Osteoblast (primary cell): ENCODE measurements around the gene SMNDC1. TPM values are rescaled to one million over a fixed set of nuclear protein-coding genes. Genes with fewer than 3 reads are reported as not detected.

Source experiments
- DNase-seq: peaks from one replicate; pipeline ENCODE4 v3.0.0; 2011; ENCODE audit warnings: low spot score, mixed read lengths; ENCODE audit not compliant: insufficient read length; ENCODE audit errors: missing footprints
- H2AFZ ChIP-seq: 2 replicates; pipeline ENCODE4 v1.6.0; 2011; ENCODE audit warnings: mild to moderate bottlenecking, low read length
- H3K27ac ChIP-seq: 2 replicates; pipeline ENCODE4 v1.5.1; 2011; ENCODE audit warnings: mild to moderate bottlenecking, low read depth, low read length, moderate library complexity
- H3K27me3 ChIP-seq: 2 replicates; pipeline ENCODE4 v1.6.0; 2012; ENCODE audit warnings: mild to moderate bottlenecking, control low read depth, inconsistent platforms, low read length, moderate library complexity; ENCODE audit not compliant: insufficient read depth
- H3K36me3 ChIP-seq: 2 replicates; pipeline ENCODE4 v1.5.1; 2011; ENCODE audit warnings: mild to moderate bottlenecking, low read length, control low read depth, moderate library complexity; ENCODE audit not compliant: insufficient read depth
- H3K4me1 ChIP-seq: 2 replicates; pipeline ENCODE4 v1.5.1; 2011; ENCODE audit warnings: mild to moderate bottlenecking, low read length, control low read depth, moderate library complexity; ENCODE audit not compliant: insufficient read depth
- H3K4me2 ChIP-seq: 2 replicates; pipeline ENCODE4 v1.6.0; 2011; ENCODE audit warnings: mild to moderate bottlenecking, low read length; ENCODE audit not compliant: insufficient read depth
- H3K4me3 ChIP-seq: fragments of 200-600 bp; sonication (generic); 3 replicates; pipeline ENCODE4 v1.5.1; 2012; ENCODE audit warnings: mild to moderate bottlenecking, low read length, inconsistent platforms; ENCODE audit not compliant: insufficient read depth
- H3K79me2 ChIP-seq: 2 replicates; pipeline ENCODE4 v1.6.0; 2012; ENCODE audit warnings: mild to moderate bottlenecking, low read length, control low read depth, inconsistent platforms; ENCODE audit not compliant: insufficient read depth
- H3K9me3 ChIP-seq: 2 replicates; pipeline ENCODE4 v1.5.1; 2011; ENCODE audit warnings: low read depth, low read length, control low read depth
- H4K20me1 ChIP-seq: 2 replicates; pipeline ENCODE4 v1.6.0; 2012; ENCODE audit warnings: mild to moderate bottlenecking, low read length, control low read depth; ENCODE audit not compliant: insufficient read depth
- total RNA-seq: library from RNA; depleted of rRNA; stranded (reverse); fragments of >200 nt; gene quantifications from 2 replicates; pipeline ENCODE4 v1.2.3, GENCODE V29; 2012
- TF ChIP-seq, protein P1 (sequence below): IDR thresholded peaks from 2 replicates; pipeline ENCODE4 v1.5.1; 2011; ENCODE audit warnings: mild to moderate bottlenecking, low read depth, low read length, moderate library complexity; ENCODE audit errors: extremely low read depth

The SMNDC1 gene
- total RNA-seq, 1 donor = 6.9 TPM

GRCh38 chr10:110346914-110347313 lies 42.2 kb upstream of the SMNDC1 start:
- peaks cover 17% of the 10 kb centered on the region for H3K4me1 ChIP-seq
- no peaks in the 10 kb centered on the region for H3K9me3 ChIP-seq
- H3K4me3 ChIP-seq = no peak overlapping the region
- no peaks in the 10 kb centered on the region for H3K27me3 ChIP-seq
- no peak overlapping the region for H3K27ac ChIP-seq
- no peaks in the 10 kb centered on the region for H3K79me2 ChIP-seq
- no peaks in the 10 kb centered on the region for H3K36me3 ChIP-seq
- DNase-seq = no peak
- no peak overlapping the region for H3K4me2 ChIP-seq
- no peak overlapping the region for H2AFZ ChIP-seq
- H4K20me1 ChIP-seq = no peaks in the 10 kb centered on the region
- TF ChIP-seq, protein P1, sequence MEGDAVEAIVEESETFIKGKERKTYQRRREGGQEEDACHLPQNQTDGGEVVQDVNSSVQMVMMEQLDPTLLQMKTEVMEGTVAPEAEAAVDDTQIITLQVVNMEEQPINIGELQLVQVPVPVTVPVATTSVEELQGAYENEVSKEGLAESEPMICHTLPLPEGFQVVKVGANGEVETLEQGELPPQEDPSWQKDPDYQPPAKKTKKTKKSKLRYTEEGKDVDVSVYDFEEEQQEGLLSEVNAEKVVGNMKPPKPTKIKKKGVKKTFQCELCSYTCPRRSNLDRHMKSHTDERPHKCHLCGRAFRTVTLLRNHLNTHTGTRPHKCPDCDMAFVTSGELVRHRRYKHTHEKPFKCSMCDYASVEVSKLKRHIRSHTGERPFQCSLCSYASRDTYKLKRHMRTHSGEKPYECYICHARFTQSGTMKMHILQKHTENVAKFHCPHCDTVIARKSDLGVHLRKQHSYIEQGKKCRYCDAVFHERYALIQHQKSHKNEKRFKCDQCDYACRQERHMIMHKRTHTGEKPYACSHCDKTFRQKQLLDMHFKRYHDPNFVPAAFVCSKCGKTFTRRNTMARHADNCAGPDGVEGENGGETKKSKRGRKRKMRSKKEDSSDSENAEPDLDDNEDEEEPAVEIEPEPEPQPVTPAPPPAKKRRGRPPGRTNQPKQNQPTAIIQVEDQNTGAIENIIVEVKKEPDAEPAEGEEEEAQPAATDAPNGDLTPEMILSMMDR = no peak

GRCh38 chr10:110345286-110345685 lies 40.6 kb upstream of the SMNDC1 start:
- Histone ChIP-seq H2AFZ (no peak overlapping the region), H3K4me2 (no peak overlapping the region), H4K20me1 (no peaks in the 10 kb centered on the region), H3K79me2 (no peaks in the 10 kb centered on the region), H3K27ac (no peak overlapping the region), H3K4me3 (no peak overlapping the region), H3K9me3 (no peaks in the 10 kb centered on the region), H3K36me3 (no peaks in the 10 kb centered on the region), H3K4me1 (peaks cover 7% of the 10 kb centered on the region), H3K27me3 (no peaks in the 10 kb centered on the region)
- TF ChIP-seq, protein P1 = no peak
- no peak for DNase-seq

DNA sequence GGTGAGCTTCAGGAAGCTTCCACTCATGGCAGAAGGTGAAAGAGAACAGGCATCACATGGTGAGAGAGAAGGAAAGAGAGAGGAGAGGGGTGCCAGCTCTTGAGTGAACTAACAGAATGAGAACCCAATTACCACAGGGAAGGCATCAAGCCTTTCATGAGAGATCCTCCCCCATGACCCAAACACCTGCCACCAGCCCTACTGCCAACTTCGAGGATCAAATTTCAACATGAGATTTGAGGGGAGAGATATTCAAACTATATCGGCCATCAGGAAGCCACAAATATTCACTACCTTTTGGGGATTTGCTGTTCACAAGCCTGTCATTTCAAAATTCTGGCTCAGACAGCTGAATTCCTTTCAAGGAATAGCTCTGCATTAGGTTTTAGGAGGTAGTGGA lies 39.9 kb upstream of the SMNDC1 start:
- no peaks in the 10 kb centered on the region for H4K20me1 ChIP-seq
- H2AFZ ChIP-seq = no peak overlapping the region
- H3K79me2 ChIP-seq = no peaks in the 10 kb centered on the region
- H3K27ac ChIP-seq = no peak overlapping the region
- no peak overlapping the region for H3K4me2 ChIP-seq
- DNase-seq = no peak
- peaks cover under 1% of the 10 kb centered on the region for H3K4me1 ChIP-seq
- no peaks in the 10 kb centered on the region for H3K36me3 ChIP-seq
- TF ChIP-seq, protein P1 = no peak
- no peaks in the 10 kb centered on the region for H3K9me3 ChIP-seq
- no peaks in the 10 kb centered on the region for H3K27me3 ChIP-seq
- no peak overlapping the region for H3K4me3 ChIP-seq

DNA sequence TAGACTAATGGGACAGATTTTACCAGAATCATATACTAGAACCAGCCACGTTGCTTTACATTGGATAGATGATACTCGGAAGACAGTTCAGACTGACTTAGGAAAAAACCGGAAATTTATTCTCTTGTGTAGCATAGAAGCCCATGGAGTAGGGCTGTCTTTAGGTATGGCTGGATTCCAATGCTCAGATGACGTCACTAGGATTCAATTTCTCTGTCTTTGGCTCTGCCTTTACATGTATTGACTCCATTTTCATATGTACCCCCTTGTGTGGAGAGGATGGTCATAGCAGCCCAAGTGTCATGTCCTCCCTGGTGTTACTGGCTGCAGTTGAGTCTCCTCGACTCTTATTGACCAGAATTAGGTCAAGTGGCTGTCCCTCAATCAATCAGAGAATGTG lies 39.2 kb upstream of the SMNDC1 start:
- Histone ChIP-seq H3K36me3 (no peaks in the 10 kb centered on the region), H3K4me1 (no peaks in the 10 kb centered on the region), H4K20me1 (no peaks in the 10 kb centered on the region), H2AFZ (no peak overlapping the region), H3K79me2 (no peaks in the 10 kb centered on the region), H3K27me3 (no peaks in the 10 kb centered on the region), H3K9me3 (no peaks in the 10 kb centered on the region), H3K27ac (no peak overlapping the region), H3K4me2 (no peak overlapping the region), H3K4me3 (no peak overlapping the region)
- TF ChIP-seq, protein P1 = no peak
- DNase-seq = no peak
